K562 (cell line): ENCODE results near the gene AFF3.

ENCODE experiments used
- CTCF ChIP-seq, 3 experiments: IDR thresholded peaks in 2 of 3; conservative IDR thresholded peaks in 1 of 3; 2 replicates each; pipeline ENCODE4 v1.5.1; 2011 to 2012; ENCODE audit warnings: low read length in 3 of 3, mild to moderate bottlenecking in 3 of 3, control low read depth in 2 of 3, improper control_type of control experiment in 1 of 3, inconsistent platforms in 1 of 3, low read depth in 1 of 3, mixed read lengths in 1 of 3, moderate library complexity in 1 of 3; ENCODE audit not compliant: insufficient read depth in 2 of 3
- EHMT2 ChIP-seq: fragments of 450-650 bp; IDR thresholded peaks from 2 replicates; pipeline ENCODE4 v1.6.1; 2018; ENCODE audit warnings: antibody characterized with exemption
- HDAC6 ChIP-seq: IDR thresholded peaks from 2 replicates; pipeline ENCODE4 v1.6.1; 2012; ENCODE audit warnings: low read depth, mild to moderate bottlenecking, control low read depth, inconsistent platforms, low read length, moderate library complexity
- KAT8 ChIP-seq: fragments of 450-650 bp; IDR thresholded peaks from 2 replicates; pipeline ENCODE4 v1.6.1; 2016; ENCODE audit warnings: low read depth, mild to moderate bottlenecking
- RB1 ChIP-seq: fragments of 450-650 bp; IDR thresholded peaks from 2 replicates; pipeline ENCODE4 v1.6.1; 2017; ENCODE audit warnings: low read depth, mild to moderate bottlenecking
- SIN3B ChIP-seq: fragments of 450-650 bp; IDR thresholded peaks from 2 replicates; pipeline ENCODE4 v1.6.1; 2017; ENCODE audit warnings: low read depth, mild to moderate bottlenecking, moderate library complexity
- TSHZ1 ChIP-seq: fragments of 250-450 bp; sonication (Bioruptor Pico); IDR thresholded peaks from 2 replicates; pipeline ENCODE4 v1.4.0; 2020; ENCODE audit warnings: mild to moderate bottlenecking, moderate library complexity
- ZNF253 ChIP-seq: fragments of 250-450 bp; sonication (Bioruptor Pico); conservative IDR thresholded peaks from 2 replicates; pipeline ENCODE4 v1.6.1; 2021; ENCODE audit warnings: mild to moderate bottlenecking

GRCh38 chr2:99960291-99960690 is 182.1 kb downstream of the AFF3 start:
- TF ChIP-seq EHMT2 (no peak), HDAC6 (no peak), KAT8 (no peak), SIN3B (no peak), ZNF253 (no peak), RB1 (no peak), CTCF (IDR thresholded peaks at IDR 0.05 in 2 of 3, conservative IDR thresholded peaks at IDR 0.05 in 1 of 3; ENCODE audit: insufficient read depth in 2 of 3, low read depth in 1 of 3, low read length in 3 of 3) (no peak), TSHZ1 (CRISPR knock-in tag) (no peak)
